B cell (primary cell): Measurements from ENCODE around the gene PSPC1.

Source experiments
- EZH2 ChIP-seq: IDR thresholded peaks from 2 replicates; pipeline ENCODE4 v1.6.1; 2012; ENCODE audit warnings: borderline replicate concordance, low read depth, mild to moderate bottlenecking, moderate library complexity, low read length; ENCODE audit not compliant: insufficient read depth, poor library complexity, severe bottlenecking
- TF ChIP-seq, protein P1 (sequence below): fragments of 200-600 bp; IDR thresholded peaks from one replicate; pipeline ENCODE4 v1.8.0; 2022; ENCODE audit warnings: antibody characterized with exemption, mild to moderate bottlenecking

GRCh38 chr13:19782049-19782726 is 557 bp downstream of the PSPC1 start:
- TF ChIP-seq, protein P1, sequence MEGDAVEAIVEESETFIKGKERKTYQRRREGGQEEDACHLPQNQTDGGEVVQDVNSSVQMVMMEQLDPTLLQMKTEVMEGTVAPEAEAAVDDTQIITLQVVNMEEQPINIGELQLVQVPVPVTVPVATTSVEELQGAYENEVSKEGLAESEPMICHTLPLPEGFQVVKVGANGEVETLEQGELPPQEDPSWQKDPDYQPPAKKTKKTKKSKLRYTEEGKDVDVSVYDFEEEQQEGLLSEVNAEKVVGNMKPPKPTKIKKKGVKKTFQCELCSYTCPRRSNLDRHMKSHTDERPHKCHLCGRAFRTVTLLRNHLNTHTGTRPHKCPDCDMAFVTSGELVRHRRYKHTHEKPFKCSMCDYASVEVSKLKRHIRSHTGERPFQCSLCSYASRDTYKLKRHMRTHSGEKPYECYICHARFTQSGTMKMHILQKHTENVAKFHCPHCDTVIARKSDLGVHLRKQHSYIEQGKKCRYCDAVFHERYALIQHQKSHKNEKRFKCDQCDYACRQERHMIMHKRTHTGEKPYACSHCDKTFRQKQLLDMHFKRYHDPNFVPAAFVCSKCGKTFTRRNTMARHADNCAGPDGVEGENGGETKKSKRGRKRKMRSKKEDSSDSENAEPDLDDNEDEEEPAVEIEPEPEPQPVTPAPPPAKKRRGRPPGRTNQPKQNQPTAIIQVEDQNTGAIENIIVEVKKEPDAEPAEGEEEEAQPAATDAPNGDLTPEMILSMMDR: no peak
- no peak for TF ChIP-seq EZH2
